HuH-7 (cell line): Measurements from ENCODE around the gene CCDC57.
A peak's percentile ranks its signal among the peaks of the same experiment; 100 is the strongest.
"Not testable (repeated sequence)": the region's sequence is repeated elsewhere in the genome, so short reads cannot be mapped to it uniquely, and the experiment has no call there.

Experiments used
- DNase-seq: peaks from one replicate; pipeline ENCODE4 v3.0.0; 2011; ENCODE audit warnings: low spot score

CCDC57 gene

DNA sequence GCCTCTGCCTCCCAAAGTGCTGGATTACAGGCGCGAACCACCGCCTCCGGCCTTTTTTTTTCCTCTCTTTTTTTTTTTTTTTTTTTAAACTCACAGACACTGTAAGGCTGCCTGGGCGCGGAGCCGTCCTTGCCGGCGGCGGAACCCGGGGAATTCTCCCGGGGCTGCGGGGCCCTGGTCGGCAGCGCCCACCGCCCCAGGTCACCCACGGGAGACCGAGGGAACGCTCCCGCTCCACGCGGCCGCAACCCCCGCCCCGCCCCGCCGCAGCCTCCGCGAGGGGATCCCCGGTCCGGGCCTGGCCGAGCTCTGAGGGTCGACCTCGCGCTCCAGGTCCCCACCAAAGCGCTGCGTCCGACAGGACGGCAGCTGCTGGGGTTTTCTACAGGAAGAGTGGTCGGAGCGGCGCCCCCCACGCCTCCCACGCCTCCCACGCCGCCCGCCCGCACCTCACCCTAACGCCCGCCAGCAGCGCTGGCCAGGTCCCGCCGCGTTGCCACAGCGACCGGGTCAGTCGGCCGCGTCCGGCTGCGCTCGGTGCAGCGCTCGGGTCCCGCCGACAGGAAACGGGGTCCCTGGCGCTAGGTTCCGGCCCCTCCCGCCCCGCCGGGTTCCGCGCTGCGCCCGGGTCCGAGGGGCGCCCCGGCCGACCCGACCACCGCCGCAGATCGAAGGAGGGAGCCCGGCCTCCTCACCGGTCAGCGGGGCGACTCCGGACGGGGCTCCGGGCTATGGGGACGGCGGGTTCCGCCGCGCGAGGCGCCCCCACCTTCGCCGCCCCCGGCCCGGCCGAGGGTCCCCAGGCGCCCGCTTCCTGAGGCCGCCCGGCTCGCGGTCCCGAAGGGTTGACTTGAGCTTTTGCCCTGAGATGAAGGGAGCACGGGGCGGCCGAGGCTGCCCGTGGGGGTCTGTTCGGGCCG, at the start of gene CCDC57:
Gene CCDC57 (minus strand): TSS at position 512 of the 920 bp plus-strand sequence. CDS start 10,898 bp downstream, outside the sequence.
- DNase-seq = peak; percentile 94

DNA sequence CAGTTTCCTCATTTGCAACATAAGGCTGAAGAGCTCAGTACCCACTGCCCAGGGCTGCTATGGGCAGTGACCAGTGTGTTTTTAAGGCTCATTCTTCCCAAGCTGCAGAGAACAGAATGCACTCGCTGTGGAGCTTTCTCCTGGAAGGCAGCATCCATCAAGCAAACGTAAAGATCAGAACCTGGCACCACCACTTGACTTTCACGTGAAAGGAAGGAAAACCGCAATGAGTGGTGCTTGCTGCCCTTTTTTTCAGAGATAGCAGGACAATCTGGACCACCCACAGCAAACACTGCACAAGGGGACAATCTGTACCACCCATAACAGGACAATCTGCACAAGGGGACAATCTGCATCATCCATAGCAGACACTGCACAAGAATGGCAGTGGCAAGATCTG, 49.7 kb upstream of the CCDC57 start:
- no peak for DNase-seq

- DNase-seq = not testable (repeated sequence)
Observed at GRCh38 chr17:82259972-82260961, 47.6 kb upstream of the CCDC57 start.

GRCh38 chr17:82258555-82258954, 45.9 kb upstream of the CCDC57 start:
- no peak for DNase-seq

GRCh38 chr17:82257473-82257872, 44.8 kb upstream of the CCDC57 start:
- DNase-seq = no peak

GRCh38 chr17:82256242-82256885, 43.7 kb upstream of the CCDC57 start:
- no peak for DNase-seq

DNA sequence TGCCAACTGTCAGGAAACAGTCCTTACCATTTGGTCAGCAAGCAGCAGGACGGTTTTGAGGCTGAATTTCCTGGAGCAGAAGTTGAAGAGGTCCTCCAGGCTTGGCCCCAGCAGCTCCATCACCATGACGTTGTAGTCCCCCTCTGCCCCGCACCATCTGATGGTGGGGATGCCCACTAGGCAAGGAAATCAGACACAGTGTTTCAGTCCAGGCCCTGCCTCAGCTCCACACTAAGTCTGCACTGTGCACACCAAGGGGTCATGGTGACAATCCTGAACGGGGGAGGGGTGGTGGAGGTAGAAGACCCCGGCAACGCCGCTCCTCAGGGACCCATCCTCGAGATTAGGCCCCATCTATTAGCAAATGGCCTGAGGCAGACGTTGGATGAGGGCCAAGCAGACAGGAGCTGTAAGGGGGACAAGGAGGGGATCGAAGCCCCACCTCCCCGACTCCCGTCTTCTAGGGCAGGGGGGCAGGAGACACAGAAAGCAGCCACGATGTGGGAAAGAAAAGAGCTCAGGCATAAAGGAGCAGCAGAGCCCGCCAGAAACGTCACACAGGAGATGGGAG, 42.8 kb upstream of the CCDC57 start:
- DNase-seq = no peak

DNA sequence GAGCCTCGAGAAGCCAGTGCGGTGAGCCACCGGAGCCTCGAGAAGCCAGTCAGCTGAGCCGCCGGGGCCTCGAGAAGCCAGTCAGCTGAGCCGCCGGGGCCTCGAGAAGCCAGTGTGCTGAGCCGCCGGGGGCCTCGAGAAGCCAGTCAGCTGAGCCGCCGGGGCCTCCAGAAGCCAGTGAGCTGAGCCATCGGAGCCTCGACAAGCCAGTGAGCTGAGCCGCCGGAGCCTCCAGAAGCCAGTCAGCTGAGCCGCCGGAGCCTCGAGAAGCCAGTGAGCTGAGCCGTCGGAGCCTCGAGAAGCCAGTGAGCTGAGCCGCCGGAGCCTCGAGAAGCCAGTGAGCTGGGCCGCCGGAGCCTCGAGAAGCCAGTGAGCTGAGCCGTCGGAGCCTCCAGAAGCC, 42.1 kb upstream of the CCDC57 start:
- not testable (repeated sequence) for DNase-seq

DNA sequence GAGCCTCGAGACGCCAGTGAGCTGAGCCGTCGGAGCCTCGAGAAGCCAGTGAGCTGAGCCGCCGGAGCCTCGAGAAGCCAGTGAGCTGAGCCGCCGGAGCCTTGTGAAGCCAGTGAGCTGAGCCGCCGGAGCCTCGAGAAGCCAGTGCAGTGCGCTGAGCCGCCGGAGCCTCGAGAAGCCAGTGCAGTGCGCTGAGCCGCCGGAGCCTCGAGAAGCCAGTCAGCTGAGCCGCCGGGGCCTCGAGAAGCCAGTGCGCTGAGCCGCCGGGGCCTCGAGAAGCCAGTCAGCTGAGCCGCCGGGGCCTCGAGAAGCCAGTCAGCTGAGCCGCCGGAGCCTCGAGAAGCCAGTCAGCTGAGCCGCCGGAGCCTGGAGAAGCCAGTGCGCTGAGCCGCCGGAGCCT, 41.5 kb upstream of the CCDC57 start:
- not testable (repeated sequence) for DNase-seq

- no peak for DNase-seq
Observed at GRCh38 chr17:82253179-82253544, 40.5 kb upstream of the CCDC57 start.

- no peak for DNase-seq
Observed at GRCh38 chr17:82252511-82253178, 40.0 kb upstream of the CCDC57 start.

GRCh38 chr17:82250868-82251500, 38.3 kb upstream of the CCDC57 start:
- DNase-seq = no peak

DNA sequence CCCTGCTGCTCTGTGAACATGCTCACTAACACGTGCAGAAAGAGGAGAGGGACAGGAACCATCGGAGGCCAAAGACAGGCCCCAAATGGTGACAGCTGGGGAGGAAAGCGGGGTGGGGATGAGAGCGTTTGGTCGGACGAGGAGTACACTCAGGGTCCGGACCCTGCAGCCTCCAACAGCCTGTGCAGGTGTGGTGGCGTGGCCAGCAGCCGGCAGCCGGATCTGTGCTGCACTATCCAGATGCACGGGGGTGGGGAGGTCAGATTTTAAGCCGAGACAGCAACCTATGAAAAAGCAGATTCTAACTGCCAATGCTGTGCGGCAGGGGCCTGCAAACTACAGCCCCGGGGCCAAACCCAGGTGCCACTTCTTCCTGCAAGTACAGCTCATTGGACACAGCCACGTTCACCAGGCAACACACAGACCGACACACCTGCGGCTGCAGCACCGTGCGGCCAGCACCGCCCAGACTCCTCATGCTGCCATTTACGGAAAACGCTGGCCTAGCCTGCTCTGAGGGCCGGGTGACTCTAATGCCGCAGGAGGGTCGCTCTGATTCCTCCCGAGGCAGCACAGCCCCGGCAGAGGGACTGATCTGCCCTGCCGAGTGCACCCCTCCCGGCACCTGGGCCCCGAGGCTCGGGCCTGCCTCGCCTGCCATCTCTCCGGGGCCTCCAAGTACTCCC, 37.4 kb upstream of the CCDC57 start:
- no peak for DNase-seq

DNA sequence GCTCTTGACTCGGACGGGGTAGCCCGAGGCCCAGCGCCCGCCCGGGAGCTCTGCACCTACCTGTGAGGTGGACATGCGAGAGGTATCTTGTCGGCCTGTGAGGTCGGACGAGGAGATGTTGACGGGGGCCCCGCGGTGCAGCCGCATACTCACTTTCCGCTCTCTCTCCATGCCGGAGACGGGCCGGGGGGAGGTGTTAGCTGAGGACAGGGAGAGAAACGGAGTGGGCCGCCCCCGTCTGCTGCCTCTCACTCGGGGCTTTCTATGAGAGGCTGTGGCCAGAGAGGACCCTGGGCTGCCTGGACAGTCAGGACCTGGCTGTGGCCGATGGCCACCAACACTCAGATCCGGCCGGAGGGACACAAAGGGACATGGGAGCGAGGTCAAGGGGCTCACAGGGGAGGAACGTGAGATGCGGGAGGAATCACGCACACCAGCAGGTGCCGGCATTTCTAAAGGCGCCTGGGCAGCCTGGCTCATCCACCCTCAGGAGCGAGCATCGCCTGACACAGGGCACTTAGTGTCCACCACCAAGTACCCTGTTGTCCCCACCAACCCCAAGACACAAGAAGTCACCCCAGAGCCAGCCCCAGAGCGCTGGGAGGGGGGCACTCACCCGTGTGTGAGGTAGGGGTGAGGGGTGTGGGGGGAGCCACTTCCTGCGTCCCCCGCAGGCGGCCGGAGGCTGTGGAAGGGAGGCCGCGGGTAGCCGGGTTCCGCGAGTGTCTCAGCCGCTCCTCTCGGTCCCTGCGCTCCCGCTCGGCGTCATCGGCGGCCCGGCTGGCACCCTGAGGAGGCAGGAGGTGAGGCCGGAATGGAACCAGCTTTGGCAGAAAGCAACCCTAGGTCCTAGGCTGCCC, 36.4 kb upstream of the CCDC57 start:
- DNase-seq = no peak

GRCh38 chr17:82247856-82248671, 35.4 kb upstream of the CCDC57 start:
- DNase-seq = no peak

- no peak for DNase-seq
Observed at GRCh38 chr17:82247182-82247823, 34.7 kb upstream of the CCDC57 start.

- DNase-seq = no peak
Observed at GRCh38 chr17:82246365-82247181, 33.9 kb upstream of the CCDC57 start.
